SK-N-SH treated with all-trans-retinoic acid at 6 μM for 48 hours (cell line): Measurements from ENCODE around the gene KIAA1217.

Experiments
- ISL1 ChIP-seq: fragments of 250-450 bp; sonication (Bioruptor Pico); IDR thresholded peaks from 2 replicates; pipeline ENCODE4 v2.1.2; 2022; ENCODE audit warnings: mild to moderate bottlenecking, moderate library complexity
- POU6F1 ChIP-seq: fragments of 250-450 bp; sonication (Bioruptor Pico); IDR thresholded peaks from 2 replicates; pipeline ENCODE4 v1.8.0; 2021; ENCODE audit warnings: low read depth, mild to moderate bottlenecking, moderate library complexity, borderline replicate concordance
- ZFP30 ChIP-seq: fragments of 450-650 bp; formaldehyde crosslinking; IDR thresholded peaks from 2 replicates; pipeline ENCODE4 v1.5.0; 2022; ENCODE audit warnings: mild to moderate bottlenecking, moderate library complexity

GRCh38 chr10:24210501-24210900 lies 1.6 kb downstream of the KIAA1217 start:
- TF ChIP-seq POU6F1 (CRISPR knock-in tag), result no peak
- no peak for TF ChIP-seq ZFP30 (CRISPR knock-in tag)
- TF ChIP-seq ISL1, result no peak
